H1 (cell line): Measurements from ENCODE around the gene ZNF516. TPM values are rescaled to one million over a fixed set of nuclear protein-coding genes. Genes with fewer than 3 reads are reported as not detected.

Experiments used
- CEBPB ChIP-seq: IDR thresholded peaks from 2 replicates; pipeline ENCODE4 v1.6.1; 2012; ENCODE audit warnings: low read depth, low read length
- RFX5 ChIP-seq: IDR thresholded peaks from 2 replicates; pipeline ENCODE4 v1.6.1; 2011; ENCODE audit warnings: low read depth, low read length, improper control_type of control experiment, borderline replicate concordance
- SAP30 ChIP-seq: fragments of 300-600 bp; sonication (generic); IDR thresholded peaks from 2 replicates; pipeline ENCODE4 v1.7.1; 2012; ENCODE audit warnings: low read length, moderate library complexity, mild to moderate bottlenecking, inconsistent platforms; ENCODE audit not compliant: insufficient read depth, insufficient replicate concordance
- polyA plus RNA-seq, 7 experiments: library from polyadenylated mRNA; depleted of rRNA in 3 of 7; stranded (reverse) in 5 of 7; unstranded in 2 of 7; fragments of >200 nt in 5 of 7; fragments of 200-250 nt in 2 of 7; gene quantifications; 1 replicate in 5 of 7; 2 replicates in 1 of 7; 4 replicates in 1 of 7; pipeline versions ENCODE4 v1.2.1 to v1.2.3, GENCODE V29; 2011 to 2013; ENCODE audit warnings: missing spikeins in 2 of 7, mixed read lengths in 2 of 7
- total RNA-seq: library from RNA; stranded (reverse); fragmentation: NEBNext Ultra II Directional; extraction: Animal tissue kit (Norgen Biotek cat#: 25700); gene quantifications from 2 replicates; pipeline ENCODE4 v1.2.1, GENCODE V29; 2021
- TF ChIP-seq, protein P1 (sequence below): IDR thresholded peaks from 2 replicates; pipeline ENCODE4 v1.6.1; 2011; ENCODE audit warnings: low read length, improper control_type of control experiment

ZNF516 gene
- total and polyA plus RNA-seq, 2 of the 8 experiments (the other 6 are each of a cell fraction or from before 2014, with no cell fraction given), result 7.3 to 17.0 TPM

DNA sequence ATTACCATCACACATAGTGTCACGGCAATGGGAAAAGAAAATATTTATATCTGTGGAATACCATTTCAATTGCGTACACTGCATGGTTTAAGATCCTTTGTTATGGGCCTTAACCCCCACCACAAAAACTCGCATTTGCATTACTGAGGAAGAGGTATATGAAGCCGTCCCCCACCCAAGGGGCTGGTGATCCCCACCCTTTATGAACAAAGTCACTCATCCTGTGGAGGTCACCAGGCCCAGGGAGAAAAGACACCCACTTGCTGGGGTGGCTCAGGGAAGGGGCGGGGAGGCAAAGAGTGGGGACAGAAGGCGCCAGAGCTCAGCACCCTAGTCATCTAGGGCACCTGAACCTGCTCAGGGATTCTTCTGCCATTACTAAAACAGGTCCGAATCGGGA is 133.8 kb downstream of the ZNF516 start (continued):
- TF ChIP-seq, protein P1, sequence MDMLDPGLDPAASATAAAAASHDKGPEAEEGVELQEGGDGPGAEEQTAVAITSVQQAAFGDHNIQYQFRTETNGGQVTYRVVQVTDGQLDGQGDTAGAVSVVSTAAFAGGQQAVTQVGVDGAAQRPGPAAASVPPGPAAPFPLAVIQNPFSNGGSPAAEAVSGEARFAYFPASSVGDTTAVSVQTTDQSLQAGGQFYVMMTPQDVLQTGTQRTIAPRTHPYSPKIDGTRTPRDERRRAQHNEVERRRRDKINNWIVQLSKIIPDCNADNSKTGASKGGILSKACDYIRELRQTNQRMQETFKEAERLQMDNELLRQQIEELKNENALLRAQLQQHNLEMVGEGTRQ, result no peak
- no peak for TF ChIP-seq RFX5
- TF ChIP-seq CEBPB, result no peak
- no peak for TF ChIP-seq SAP30
